Endothelial cell of umbilical vein (primary cell): Measurements from ENCODE around the gene HAUS7.

Experiments used
- EZH2 ChIP-seq: IDR thresholded peaks from 2 replicates; pipeline ENCODE4 v1.6.1; 2012; ENCODE audit warnings: borderline replicate concordance, low read depth, mild to moderate bottlenecking, moderate library complexity, low read length, inconsistent platforms; ENCODE audit not compliant: severe bottlenecking
- FOS ChIP-seq: IDR thresholded peaks from 2 replicates; pipeline ENCODE4 v1.6.1; 2011; ENCODE audit warnings: mild to moderate bottlenecking, low read length, moderate library complexity, borderline replicate concordance; ENCODE audit not compliant: insufficient read depth
- GATA2 ChIP-seq: IDR thresholded peaks from 2 replicates; pipeline ENCODE4 v1.7.0; 2011; ENCODE audit warnings: low read depth, mild to moderate bottlenecking, moderate library complexity, mixed read lengths, low read length; ENCODE audit not compliant: insufficient read length, insufficient read depth
- JUN ChIP-seq: IDR thresholded peaks from 2 replicates; pipeline ENCODE4 v1.6.1; 2011; ENCODE audit warnings: borderline replicate concordance, low read depth; ENCODE audit not compliant: insufficient read length, insufficient read depth
- MAX ChIP-seq: IDR thresholded peaks from 2 replicates; pipeline ENCODE4 v1.6.1; 2011; ENCODE audit not compliant: insufficient read depth, insufficient read length
- MYC ChIP-seq: IDR thresholded peaks from one replicate; pipeline ENCODE4 v1.6.1; 2011; ENCODE audit warnings: mild to moderate bottlenecking, low read depth, low read length
- POLR2A ChIP-seq: IDR thresholded peaks from 2 replicates; pipeline ENCODE4 v1.6.1; 2012; ENCODE audit warnings: low read depth, mild to moderate bottlenecking, control low read depth, low read length
- POLR2AphosphoS5 ChIP-seq: IDR thresholded peaks from 2 replicates; pipeline ENCODE4 v1.6.1; 2012; ENCODE audit warnings: low read depth, mild to moderate bottlenecking, control low read depth, low read length, moderate library complexity; ENCODE audit not compliant: insufficient read depth
- TF ChIP-seq, protein P1 (sequence below), 2 donors: IDR thresholded peaks; 1 replicate in 1 of 2; 2 replicates in 1 of 2; pipeline ENCODE4 v1.5.1; 2011; ENCODE audit warnings: low read length in 2 of 2, mild to moderate bottlenecking in 2 of 2, moderate library complexity in 2 of 2, control low read depth in 1 of 2, inconsistent platforms in 1 of 2, low read depth in 1 of 2; ENCODE audit not compliant: insufficient read depth in 1 of 2; ENCODE audit errors: extremely low read depth in 1 of 2

DNA sequence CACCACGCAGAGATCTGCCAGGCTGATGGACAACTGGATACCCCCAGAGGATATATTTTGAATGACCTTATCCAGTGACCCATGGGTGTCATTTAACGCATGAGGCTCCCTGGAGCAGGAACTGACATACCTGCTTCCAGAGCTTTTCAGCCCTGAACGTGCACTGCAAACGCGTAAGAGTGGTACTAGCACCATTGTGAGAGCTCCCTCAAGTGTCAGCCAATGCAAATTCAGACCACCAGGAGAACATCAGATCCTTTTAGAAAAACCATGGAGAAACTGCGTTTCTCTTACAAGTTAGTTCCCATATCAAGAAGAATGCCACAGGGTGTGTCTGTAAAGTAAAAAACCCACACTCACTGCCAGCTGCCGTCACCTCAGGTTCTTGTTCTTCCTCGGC is 31.8 kb downstream of the HAUS7 start:
- TF ChIP-seq POLR2A, result no peak
- TF ChIP-seq, protein P1, sequence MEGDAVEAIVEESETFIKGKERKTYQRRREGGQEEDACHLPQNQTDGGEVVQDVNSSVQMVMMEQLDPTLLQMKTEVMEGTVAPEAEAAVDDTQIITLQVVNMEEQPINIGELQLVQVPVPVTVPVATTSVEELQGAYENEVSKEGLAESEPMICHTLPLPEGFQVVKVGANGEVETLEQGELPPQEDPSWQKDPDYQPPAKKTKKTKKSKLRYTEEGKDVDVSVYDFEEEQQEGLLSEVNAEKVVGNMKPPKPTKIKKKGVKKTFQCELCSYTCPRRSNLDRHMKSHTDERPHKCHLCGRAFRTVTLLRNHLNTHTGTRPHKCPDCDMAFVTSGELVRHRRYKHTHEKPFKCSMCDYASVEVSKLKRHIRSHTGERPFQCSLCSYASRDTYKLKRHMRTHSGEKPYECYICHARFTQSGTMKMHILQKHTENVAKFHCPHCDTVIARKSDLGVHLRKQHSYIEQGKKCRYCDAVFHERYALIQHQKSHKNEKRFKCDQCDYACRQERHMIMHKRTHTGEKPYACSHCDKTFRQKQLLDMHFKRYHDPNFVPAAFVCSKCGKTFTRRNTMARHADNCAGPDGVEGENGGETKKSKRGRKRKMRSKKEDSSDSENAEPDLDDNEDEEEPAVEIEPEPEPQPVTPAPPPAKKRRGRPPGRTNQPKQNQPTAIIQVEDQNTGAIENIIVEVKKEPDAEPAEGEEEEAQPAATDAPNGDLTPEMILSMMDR (IDR thresholded peaks at IDR 0.05; ENCODE audit: extremely low read depth in 1 of 2, insufficient read depth in 1 of 2, low read depth in 1 of 2, low read length in 2 of 2), result peak; percentile 5 to 16
- TF ChIP-seq MYC, result no peak
- TF ChIP-seq POLR2AphosphoS5, result no peak
- no peak for TF ChIP-seq EZH2
- no peak for TF ChIP-seq MAX
- no peak for TF ChIP-seq FOS
- no peak for TF ChIP-seq JUN
- no peak for TF ChIP-seq GATA2
